ENCODE data around the gene BNIP5.

DNA sequence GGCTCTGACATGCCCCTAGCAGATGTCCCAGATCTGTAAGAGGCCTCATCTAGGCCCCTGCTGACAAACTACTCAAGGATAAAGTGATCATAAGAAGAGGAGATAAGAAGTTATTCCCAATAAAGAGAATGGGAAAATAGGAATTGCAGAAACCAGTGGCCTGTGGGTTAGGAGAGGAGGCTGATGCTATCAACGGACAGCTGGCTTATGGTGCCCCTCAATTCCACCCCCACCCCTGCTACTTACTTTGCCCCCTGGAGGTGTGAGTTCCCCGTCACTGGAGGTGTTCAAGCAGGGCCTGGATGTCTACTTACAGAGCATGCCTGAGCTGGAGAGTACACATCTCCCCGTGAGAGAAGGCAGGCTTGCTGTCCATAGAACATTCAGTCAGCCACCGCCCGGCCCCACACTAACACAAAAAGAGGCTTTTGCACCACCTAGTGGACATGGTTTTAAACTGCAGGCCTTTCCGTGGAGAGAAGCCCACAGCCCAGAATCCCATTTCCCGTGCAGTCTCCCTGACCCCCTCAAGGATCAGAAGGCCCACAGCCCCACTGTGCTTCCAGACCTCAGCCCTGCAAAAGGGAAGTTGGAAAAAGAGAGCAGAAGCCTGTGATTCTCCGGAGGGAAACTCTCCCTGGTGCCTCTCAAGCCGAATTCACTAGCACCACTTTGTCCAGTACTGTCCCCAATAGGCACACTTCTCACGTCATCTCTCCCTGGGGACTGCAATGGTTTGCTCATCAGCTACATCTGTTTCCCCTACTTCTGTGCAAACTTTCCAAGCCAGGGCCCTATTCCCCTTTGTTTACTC lies 23.8 kb upstream of the BNIP5 start:
- TF ChIP-seq, protein P1, sequence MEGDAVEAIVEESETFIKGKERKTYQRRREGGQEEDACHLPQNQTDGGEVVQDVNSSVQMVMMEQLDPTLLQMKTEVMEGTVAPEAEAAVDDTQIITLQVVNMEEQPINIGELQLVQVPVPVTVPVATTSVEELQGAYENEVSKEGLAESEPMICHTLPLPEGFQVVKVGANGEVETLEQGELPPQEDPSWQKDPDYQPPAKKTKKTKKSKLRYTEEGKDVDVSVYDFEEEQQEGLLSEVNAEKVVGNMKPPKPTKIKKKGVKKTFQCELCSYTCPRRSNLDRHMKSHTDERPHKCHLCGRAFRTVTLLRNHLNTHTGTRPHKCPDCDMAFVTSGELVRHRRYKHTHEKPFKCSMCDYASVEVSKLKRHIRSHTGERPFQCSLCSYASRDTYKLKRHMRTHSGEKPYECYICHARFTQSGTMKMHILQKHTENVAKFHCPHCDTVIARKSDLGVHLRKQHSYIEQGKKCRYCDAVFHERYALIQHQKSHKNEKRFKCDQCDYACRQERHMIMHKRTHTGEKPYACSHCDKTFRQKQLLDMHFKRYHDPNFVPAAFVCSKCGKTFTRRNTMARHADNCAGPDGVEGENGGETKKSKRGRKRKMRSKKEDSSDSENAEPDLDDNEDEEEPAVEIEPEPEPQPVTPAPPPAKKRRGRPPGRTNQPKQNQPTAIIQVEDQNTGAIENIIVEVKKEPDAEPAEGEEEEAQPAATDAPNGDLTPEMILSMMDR (conservative IDR thresholded peaks at IDR 0.05) = peak; percentile 90
- no peak for TF ChIP-seq EZH2 (IDR thresholded peaks at IDR 0.05; ENCODE audit: low read depth)

Measured in PC-9 (cell line).